HepG2 (cell line): ENCODE data around the gene ENO1. TPM values are rescaled to one million over a fixed set of nuclear protein-coding genes. Genes with fewer than 3 reads are reported as not detected.

Source experiments
- ATAC-seq: fragments of 200-7000 bp; cut with Tn5 transposase; 3 replicates; pipeline ENCODE4 v1.9.1; 2020; ENCODE audit warnings: mild to moderate bottlenecking, moderate library complexity
- BruUV-seq: library from RNA; stranded (reverse); fragments of 400-500 nt; replicated peaks from 2 replicates; lab custom pipeline; 2021; lab: Mats Ljungman, UMichigan
- CTCF ChIA-PET: fragments of 300-600 bp; formaldehyde crosslinking; extraction: SDS; loops from one replicate; lab custom pipeline; 2021; ENCODE audit warnings: low total read pairs, inconsistent platforms, low intra/inter-chr PET ratio; lab: Yijun Ruan, JAX
- POLR2A ChIA-PET: fragments of 350-600 bp; sonication (Branson Sonifier 250); formaldehyde crosslinking; loops from one replicate; lab custom pipeline; 2020; ENCODE audit warnings: antibody characterized with exemption, inconsistent platforms; lab: Yijun Ruan, JAX
- DNase-seq: peaks from one replicate; pipeline ENCODE4 v3.0.0-alpha.2; 2015; ENCODE audit warnings: low spot score
- FAIRE-seq: peaks from 3 replicates; lab custom pipeline; 2011; peaks lifted over from hg19 to GRCh38; lab: Jason Lieb, UNC
- H2AFZ ChIP-seq: one replicate; pipeline ENCODE4 v1.6.1; 2011; ENCODE audit warnings: low read length, inconsistent platforms
- H3K27ac ChIP-seq: fragments of 300-600 bp; 3 replicates; pipeline ENCODE4 v1.8.0; 2011; ENCODE audit warnings: mixed run types, mild to moderate bottlenecking, mixed read lengths, low read length, inconsistent platforms; ENCODE audit not compliant: insufficient read depth; ENCODE audit errors: extremely low read length
- H3K27me3 ChIP-seq, 2 experiments: fragments of 200-600 bp in 1 of 2; 2 replicates in 1 of 2; 3 replicates in 1 of 2; pipeline versions ENCODE4 v1.6.0 to v1.8.0; 2011; ENCODE audit warnings: low read length in 2 of 2, mild to moderate bottlenecking in 2 of 2, moderate library complexity in 2 of 2, inconsistent platforms in 1 of 2; ENCODE audit not compliant: insufficient read depth in 2 of 2, control insufficient read depth in 1 of 2
- H3K36me3 ChIP-seq, 2 experiments: fragments of 200-600 bp in 1 of 2; replicated peaks in 1 of 2; 2 replicates in 1 of 2; 3 replicates in 1 of 2; pipeline versions ENCODE4 v1.5.1 to v1.8.0; 2011; ENCODE audit warnings: low read length in 2 of 2, inconsistent platforms in 1 of 2; ENCODE audit not compliant: insufficient read depth in 2 of 2, control insufficient read depth in 1 of 2
- H3K4me1 ChIP-seq: 2 replicates; pipeline ENCODE4 v1.5.1; 2012; ENCODE audit warnings: low read length, inconsistent platforms; ENCODE audit not compliant: insufficient read depth
- H3K4me2 ChIP-seq: 2 replicates; pipeline ENCODE4 v1.6.0; 2011; ENCODE audit warnings: low read depth, low read length, inconsistent platforms
- H3K4me3 ChIP-seq, 3 experiments: fragments of 200-600 bp in 1 of 3; sonication (generic), shearing (Covaris generic) in 1 of 3; replicated peaks in 1 of 3; 2 replicates each; pipeline ENCODE4 v1.5.1; 2011 to 2016; ENCODE audit warnings: low read length in 3 of 3, inconsistent platforms in 2 of 3, low read depth in 2 of 3, mild to moderate bottlenecking in 2 of 3, control low read depth in 1 of 3, mixed read lengths in 1 of 3; ENCODE audit not compliant: insufficient read depth in 1 of 3
- H3K79me2 ChIP-seq: one replicate; pipeline ENCODE4 v1.6.1; 2011; ENCODE audit warnings: low read length, inconsistent platforms; ENCODE audit not compliant: insufficient read depth
- H3K9ac ChIP-seq: 2 replicates; pipeline ENCODE4 v1.6.0; 2011; ENCODE audit warnings: mild to moderate bottlenecking, low read depth, low read length, inconsistent platforms; ENCODE audit not compliant: insufficient read depth
- H3K9me3 ChIP-seq: 2 replicates; pipeline ENCODE4 v1.5.1; 2012; ENCODE audit warnings: mild to moderate bottlenecking, low read length
- H4K20me1 ChIP-seq: 2 replicates; pipeline ENCODE4 v1.6.0; 2011; ENCODE audit warnings: inconsistent platforms, mild to moderate bottlenecking, low read length, moderate library complexity; ENCODE audit not compliant: insufficient read depth
- MLLT10 ChIP-seq: sonication (generic); formaldehyde crosslinking; IDR thresholded peaks from 2 replicates; pipeline ENCODE4 v1.4.0; 2020; ENCODE audit warnings: missing genetic modification reagents
- ZNF337 ChIP-seq: sonication (generic); formaldehyde crosslinking; IDR thresholded peaks from 2 replicates; pipeline ENCODE4 v1.5.1; 2020; ENCODE audit warnings: missing genetic modification reagents, low read depth, mild to moderate bottlenecking, borderline replicate concordance
- WGBS: methylation state at CpG from one replicate; pipeline ENCODE4 v1.1.6; 2017; ENCODE audit warnings: low lambda C conversion rate; 5-methylcytosine and 5-hydroxymethylcytosine counted together
- in situ Hi-C: cut with HindIII; loops from 2 replicates; pipeline ENCODE4 v1.10.0; 2017; ENCODE audit warnings: low pct_unique_long_range_greater_than_20kb; ENCODE audit not compliant: extremely low pct_ligation_motif_present
- intact Hi-C: fragments of 100-400 bp; cut with micrococcal nuclease; formaldehyde crosslinking; loops from one replicate; pipeline ENCODE4 v1.10.0; 2022; ENCODE audit not compliant: unreplicated experiment
- polyA plus RNA-seq, 8 experiments: library from polyadenylated mRNA; depleted of rRNA in 3 of 8; stranded (reverse) in 7 of 8; unstranded in 1 of 8; fragments of >200 nt; fragmentation: Illumina TruSeq in 4 of 8; extraction: Trizol in 4 of 8; gene quantifications; 2 replicates each; pipeline versions ENCODE4 v1.2.1 to v1.2.3, GENCODE V29; 2011 to 2016; ENCODE audit warnings: low read depth in 4 of 8, missing spikeins in 1 of 8, mixed read lengths in 1 of 8; ENCODE audit not compliant: insufficient read depth in 1 of 8
- total RNA-seq, 5 experiments: library from RNA; depleted of rRNA; stranded (reverse); fragments of >200 nt; fragmentation: Illumina TruSeq; extraction: Trizol; gene quantifications; 2 replicates each; pipeline ENCODE4 v1.2.3, GENCODE V29; 2016; ENCODE audit warnings: low read depth in 1 of 5
- TF ChIP-seq, protein P1 (sequence below): IDR thresholded peaks from 2 replicates; pipeline ENCODE4 v1.6.1; 2016; ENCODE audit warnings: control low read depth
- TF ChIP-seq, protein P2 (sequence below): sonication (generic); formaldehyde crosslinking; IDR thresholded peaks from 2 replicates; pipeline ENCODE4 v1.5.0; 2020; ENCODE audit warnings: missing genetic modification reagents

The ENO1 gene
- total and polyA plus RNA-seq, 2 of the 13 experiments (the other 11 are each of a cell fraction or from before 2014, with no cell fraction given), result 1,559 to 3,103 TPM

DNA sequence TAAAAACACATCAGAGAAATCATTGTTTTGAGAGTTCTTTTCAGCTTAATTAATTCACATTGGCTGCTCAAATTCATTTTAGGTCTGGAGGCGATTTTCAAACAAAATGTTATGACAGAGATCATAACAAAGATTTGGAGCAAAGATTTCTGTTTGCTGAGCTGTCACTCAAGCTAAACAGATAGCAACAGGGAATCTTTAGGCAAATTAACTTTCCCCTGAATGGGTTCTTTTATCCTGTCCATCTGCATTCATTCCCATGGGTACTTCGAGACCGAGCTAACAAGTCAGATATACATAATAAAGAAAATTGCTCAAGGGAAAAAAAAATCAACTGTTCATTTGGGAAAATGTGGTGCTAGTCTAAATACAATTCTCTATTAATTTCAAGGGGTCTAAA is 37.0 kb upstream of the ENO1 start:
- no peak overlapping the region for H3K27ac ChIP-seq
- WGBS, result 4% methylated on average over 3 of the region's 3 CpGs
- H3K4me1 ChIP-seq, result peaks cover 70% of the 10 kb centered on the region
- POLR2A ChIA-PET, result interaction anchor here (1.6 to 2.4 kb wide), 2 partner anchors 35 to 38 kb away, joined by 5 to 12 read pairs; partner anchors contain the start of gene ENO1
- H4K20me1 ChIP-seq, result no peaks in the 10 kb centered on the region
- in situ Hi-C loops, result loop anchor here (5.0 kb wide), 1 partner anchor 92 kb away; no protein-coding TSS in a partner anchor
- CTCF ChIA-PET, result no interaction called here
- BruUV-seq, result no TSS peak
- H2AFZ ChIP-seq, result no peak overlapping the region
- H3K27me3 ChIP-seq, result no peaks in the 10 kb centered on the region; a peak in 1 of 5 replicates
- no peak overlapping the region for H3K9ac ChIP-seq
- intact Hi-C loops, result loop anchor here (5.0 kb wide), 1 partner anchor 187 kb away; no protein-coding TSS in a partner anchor
- FAIRE-seq (no peak), DNase-seq (no peak), ATAC-seq (no peak)
- H3K4me2 ChIP-seq, result no peak overlapping the region
- H3K9me3 ChIP-seq, result no peaks in the 10 kb centered on the region
- no peaks in the 10 kb centered on the region for H3K79me2 ChIP-seq
- no peak for TF ChIP-seq ZNF337
- TF ChIP-seq, protein P1, sequence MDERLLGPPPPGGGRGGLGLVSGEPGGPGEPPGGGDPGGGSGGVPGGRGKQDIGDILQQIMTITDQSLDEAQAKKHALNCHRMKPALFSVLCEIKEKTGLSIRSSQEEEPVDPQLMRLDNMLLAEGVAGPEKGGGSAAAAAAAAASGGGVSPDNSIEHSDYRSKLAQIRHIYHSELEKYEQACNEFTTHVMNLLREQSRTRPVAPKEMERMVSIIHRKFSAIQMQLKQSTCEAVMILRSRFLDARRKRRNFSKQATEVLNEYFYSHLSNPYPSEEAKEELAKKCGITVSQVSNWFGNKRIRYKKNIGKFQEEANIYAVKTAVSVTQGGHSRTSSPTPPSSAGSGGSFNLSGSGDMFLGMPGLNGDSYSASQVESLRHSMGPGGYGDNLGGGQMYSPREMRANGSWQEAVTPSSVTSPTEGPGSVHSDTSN (CRISPR knock-in tag), result peak; percentile 69
- H3K36me3 ChIP-seq, result no peaks in the 10 kb centered on the region
- no peak overlapping the region for H3K4me3 ChIP-seq

- no peak overlapping the region for H3K4me2 ChIP-seq
- in situ Hi-C loops, result no loop called here
- H4K20me1 ChIP-seq, result no peaks in the 10 kb centered on the region
- ATAC-seq (no peak), DNase-seq (no peak), FAIRE-seq (no peak)
- no peaks in the 10 kb centered on the region for H3K79me2 ChIP-seq
- no peaks in the 10 kb centered on the region for H3K36me3 ChIP-seq
- H3K4me3 ChIP-seq, result no peak overlapping the region
- H2AFZ ChIP-seq, result no peak overlapping the region
- WGBS, result 87% methylated on average over 7 of the region's 7 CpGs
- ChIA-PET CTCF (no interaction called here), POLR2A (interaction anchor here (1.6 to 2.4 kb wide), 2 partner anchors 34 to 37 kb away, joined by 5 to 12 read pairs; partner anchors contain the start of gene ENO1)
- H3K27me3 ChIP-seq, result no peaks in the 10 kb centered on the region
- TF ChIP-seq MLLT10 (CRISPR knock-in tag), result no peak
- TF ChIP-seq, protein P2, sequence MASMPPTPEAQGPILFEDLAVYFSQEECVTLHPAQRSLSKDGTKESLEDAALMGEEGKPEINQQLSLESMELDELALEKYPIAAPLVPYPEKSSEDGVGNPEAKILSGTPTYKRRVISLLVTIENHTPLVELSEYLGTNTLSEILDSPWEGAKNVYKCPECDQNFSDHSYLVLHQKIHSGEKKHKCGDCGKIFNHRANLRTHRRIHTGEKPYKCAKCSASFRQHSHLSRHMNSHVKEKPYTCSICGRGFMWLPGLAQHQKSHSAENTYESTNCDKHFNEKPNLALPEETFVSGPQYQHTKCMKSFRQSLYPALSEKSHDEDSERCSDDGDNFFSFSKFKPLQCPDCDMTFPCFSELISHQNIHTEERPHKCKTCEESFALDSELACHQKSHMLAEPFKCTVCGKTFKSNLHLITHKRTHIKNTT (CRISPR knock-in tag), result no peak
- no peak overlapping the region for H3K27ac ChIP-seq
- intact Hi-C loops, result no loop called here
- no peak overlapping the region for H3K9ac ChIP-seq
- no TSS peak for BruUV-seq
- no peaks in the 10 kb centered on the region for H3K9me3 ChIP-seq
- peaks cover 75% of the 10 kb centered on the region for H3K4me1 ChIP-seq
Measured at GRCh38 chr1:8914466-8914865, 36.0 kb upstream of the ENO1 start.
